ENCODE measurements around the gene SRRM3. TPM values are rescaled to one million over a fixed set of nuclear protein-coding genes. Genes with fewer than 3 reads are reported as not detected.
"Not testable (repeated sequence)": the region's sequence is repeated elsewhere in the genome, so short reads cannot be mapped to it uniquely, and the experiment has no call there.

The SRRM3 gene
- polyA plus RNA-seq, 2 donors = 10.4 to 23.6 TPM

DNA sequence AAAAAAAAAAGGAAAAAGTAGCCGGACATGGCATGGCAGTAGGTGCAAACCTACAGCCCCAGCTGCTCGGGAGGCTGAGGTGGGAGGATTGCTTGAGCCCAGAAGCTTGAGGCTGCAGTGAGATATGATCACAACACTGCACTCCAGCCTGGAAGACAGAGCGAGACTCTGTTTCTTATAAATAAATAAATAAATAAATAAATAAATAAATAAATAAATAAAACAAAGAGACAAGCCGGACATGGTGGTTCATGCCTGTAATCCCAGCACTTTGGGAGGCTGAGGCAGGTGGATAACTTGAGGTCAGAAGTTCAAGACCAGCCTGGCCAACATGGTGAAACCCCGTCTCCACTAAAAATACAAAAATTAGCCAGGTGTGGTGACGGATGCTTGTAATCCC lies 113.0 kb downstream of the SRRM3 start:
- H3K4me3 ChIP-seq (ENCODE audit: low read depth in 1 of 2, low read length in 2 of 2); H3K9me3 ChIP-seq (ENCODE audit: control insufficient read depth in 2 of 2, insufficient read depth in 1 of 2, low read depth in 1 of 2, low read length in 1 of 2); H3K27ac ChIP-seq (ENCODE audit: low read depth in 2 of 2, low read length in 1 of 2); H3K27me3 ChIP-seq (ENCODE audit: control insufficient read depth in 1 of 2, insufficient read depth in 2 of 2, low read length in 2 of 2); H3K36me3 ChIP-seq (ENCODE audit: control insufficient read depth in 2 of 2, insufficient read depth in 2 of 2, low read length in 1 of 2); H3K4me1 ChIP-seq (ENCODE audit: control insufficient read depth in 2 of 2, insufficient read depth in 2 of 2, low read length in 1 of 2): not testable (repeated sequence)
- 58 to 65% methylated on average over 6 of the region's 6 CpGs for WGBS, 2 donors

DNA sequence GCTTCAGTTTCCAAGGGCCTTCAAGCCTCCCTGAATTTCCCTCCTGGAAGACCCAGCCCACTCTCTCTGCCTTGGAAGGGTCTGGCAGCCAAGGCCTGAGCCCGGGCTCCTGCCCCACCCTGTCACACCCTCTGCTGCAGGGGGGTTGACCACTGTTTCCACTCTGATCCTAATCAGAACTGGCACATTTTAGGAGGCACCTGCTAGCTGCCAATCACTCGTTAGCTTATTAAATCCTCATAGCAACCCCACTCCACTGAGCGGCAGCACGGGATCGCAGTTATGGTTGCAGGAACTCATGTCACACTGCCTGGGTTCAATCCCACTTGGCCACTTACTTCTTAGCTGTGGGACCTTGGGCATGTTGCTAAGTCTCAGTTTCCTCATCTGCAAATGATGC lies 113.7 kb downstream of the SRRM3 start:
- H3K9me3 ChIP-seq (ENCODE audit: control insufficient read depth in 2 of 2, insufficient read depth in 1 of 2, low read depth in 1 of 2, low read length in 1 of 2) = no peaks in the 10 kb centered on the region
- no peaks in the 10 kb centered on the region for H3K36me3 ChIP-seq (ENCODE audit: control insufficient read depth in 2 of 2, insufficient read depth in 2 of 2, low read length in 1 of 2)
- H3K27me3 ChIP-seq (ENCODE audit: control insufficient read depth in 1 of 2, insufficient read depth in 2 of 2, low read length in 2 of 2) = no peaks in the 10 kb centered on the region
- H3K4me1 ChIP-seq (ENCODE audit: control insufficient read depth in 2 of 2, insufficient read depth in 2 of 2, low read length in 1 of 2) = peaks cover 0 to 4% of the 10 kb centered on the region in 2 donors
- no peak overlapping the region for H3K4me3 ChIP-seq (ENCODE audit: low read depth in 1 of 2, low read length in 2 of 2)
- H3K27ac ChIP-seq (ENCODE audit: low read depth in 2 of 2, low read length in 1 of 2) = no peak overlapping the region
- WGBS, 2 donors = 60 to 69% methylated on average over 5 of the region's 5 CpGs

DNA sequence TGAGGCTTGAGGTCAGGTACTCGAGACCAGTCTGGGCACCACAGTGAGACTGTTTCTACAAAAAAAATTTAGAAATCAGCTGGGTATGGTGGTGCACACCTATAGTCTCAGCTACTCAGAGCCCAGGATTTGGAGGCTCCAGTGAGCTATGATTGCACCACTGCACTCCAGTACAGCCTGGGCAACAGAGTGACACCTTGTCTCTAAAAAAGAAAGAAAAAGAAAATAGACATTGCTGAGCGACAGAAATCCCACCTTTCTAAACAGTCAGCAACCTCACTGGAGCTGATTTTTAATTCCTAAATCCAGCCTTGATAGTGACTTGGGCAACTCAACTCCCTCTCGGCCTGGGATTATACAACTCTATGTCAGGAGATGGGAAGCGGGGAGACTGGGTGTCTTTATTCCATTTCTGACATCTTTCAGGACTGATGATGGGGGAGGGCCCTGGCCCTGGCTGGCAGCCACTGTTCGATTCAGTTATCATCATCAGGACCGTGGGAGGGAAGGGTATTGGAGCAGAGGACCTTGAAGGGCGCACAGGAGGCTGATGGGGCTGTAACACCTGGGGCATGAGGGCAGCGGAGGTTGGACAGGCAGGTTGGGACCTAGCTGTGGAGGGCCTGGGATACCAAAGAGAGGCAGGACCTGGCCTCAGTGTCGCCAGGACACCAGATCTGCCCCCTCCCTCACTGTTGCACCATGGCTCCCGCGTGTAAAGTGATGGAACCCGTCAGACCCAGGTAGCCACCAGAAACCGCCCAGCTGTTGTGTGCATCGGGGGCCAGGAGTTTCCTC lies 115.5 kb downstream of the SRRM3 start:
- Histone ChIP-seq H3K4me1 (ENCODE audit: control insufficient read depth in 2 of 2, insufficient read depth in 2 of 2, low read length in 1 of 2) (peaks cover 0 to 4% of the 10 kb centered on the region in 2 donors), H3K27ac (ENCODE audit: low read depth in 2 of 2, low read length in 1 of 2) (peak overlapping the region; percentile 98)
- WGBS, 2 donors = 42 to 48% methylated on average over 14 of the region's 14 CpGs

DNA sequence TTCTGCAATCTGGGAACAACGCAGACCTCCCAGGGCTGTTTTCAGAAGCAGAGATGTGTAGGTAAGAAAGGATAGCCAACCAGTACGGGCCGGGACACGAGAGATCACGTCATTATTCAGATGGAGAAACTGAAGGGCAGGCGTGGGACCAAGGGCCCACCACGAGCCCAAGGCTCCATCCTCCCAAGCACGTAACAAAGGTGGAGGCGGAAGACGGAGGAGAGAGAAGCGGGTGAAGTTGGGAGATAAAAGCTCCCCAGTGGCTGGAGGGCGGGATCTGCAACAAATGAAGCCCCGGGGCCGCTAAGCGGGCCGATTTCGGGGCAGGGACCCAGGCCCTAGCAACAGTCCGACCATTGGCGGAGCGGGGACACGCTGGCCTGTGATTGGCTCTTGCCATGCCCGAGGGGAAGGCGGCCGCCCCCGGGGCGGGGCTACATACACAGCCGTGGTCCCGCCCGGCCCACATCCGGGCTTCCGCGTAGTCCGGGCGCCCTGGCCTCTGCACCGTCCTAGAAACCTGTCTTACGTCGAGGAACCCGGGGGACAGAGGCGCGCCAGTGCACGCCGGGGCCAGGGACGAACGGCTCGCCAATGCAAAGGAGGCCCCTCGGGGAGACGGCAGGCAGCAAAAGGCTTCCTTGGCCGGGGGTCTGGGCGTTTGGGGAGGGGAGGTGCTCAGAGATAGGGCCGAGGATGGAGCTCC lies 116.2 kb downstream of the SRRM3 start:
- WGBS, 2 donors = 0% methylated on average over 48 to 50 of the region's 50 CpGs
- Histone ChIP-seq H3K27me3 (ENCODE audit: control insufficient read depth in 1 of 2, insufficient read depth in 2 of 2, low read length in 2 of 2) (no peaks in the 10 kb centered on the region), H3K4me1 (ENCODE audit: control insufficient read depth in 2 of 2, insufficient read depth in 2 of 2, low read length in 1 of 2) (peaks cover 0 to 4% of the 10 kb centered on the region in 2 donors), H3K27ac (ENCODE audit: low read depth in 2 of 2, low read length in 1 of 2) (peak overlapping the region; percentile 98), H3K9me3 (ENCODE audit: control insufficient read depth in 2 of 2, insufficient read depth in 1 of 2, low read depth in 1 of 2, low read length in 1 of 2) (no peaks in the 10 kb centered on the region), H3K4me3 (ENCODE audit: low read depth in 1 of 2, low read length in 2 of 2) (peak overlapping the region; percentile 58 to 74), H3K36me3 (ENCODE audit: control insufficient read depth in 2 of 2, insufficient read depth in 2 of 2, low read length in 1 of 2) (no peaks in the 10 kb centered on the region)

More for the DNA sequence above, 115.5 kb downstream of the SRRM3 start:
- Histone ChIP-seq H3K36me3 (ENCODE audit: control insufficient read depth in 2 of 2, insufficient read depth in 2 of 2, low read length in 1 of 2) (no peaks in the 10 kb centered on the region), H3K4me3 (ENCODE audit: low read depth in 1 of 2, low read length in 2 of 2) (peak overlapping the region; percentile 58 to 74), H3K27me3 (ENCODE audit: control insufficient read depth in 1 of 2, insufficient read depth in 2 of 2, low read length in 2 of 2) (no peaks in the 10 kb centered on the region), H3K9me3 (ENCODE audit: control insufficient read depth in 2 of 2, insufficient read depth in 1 of 2, low read depth in 1 of 2, low read length in 1 of 2) (no peaks in the 10 kb centered on the region)

DNA sequence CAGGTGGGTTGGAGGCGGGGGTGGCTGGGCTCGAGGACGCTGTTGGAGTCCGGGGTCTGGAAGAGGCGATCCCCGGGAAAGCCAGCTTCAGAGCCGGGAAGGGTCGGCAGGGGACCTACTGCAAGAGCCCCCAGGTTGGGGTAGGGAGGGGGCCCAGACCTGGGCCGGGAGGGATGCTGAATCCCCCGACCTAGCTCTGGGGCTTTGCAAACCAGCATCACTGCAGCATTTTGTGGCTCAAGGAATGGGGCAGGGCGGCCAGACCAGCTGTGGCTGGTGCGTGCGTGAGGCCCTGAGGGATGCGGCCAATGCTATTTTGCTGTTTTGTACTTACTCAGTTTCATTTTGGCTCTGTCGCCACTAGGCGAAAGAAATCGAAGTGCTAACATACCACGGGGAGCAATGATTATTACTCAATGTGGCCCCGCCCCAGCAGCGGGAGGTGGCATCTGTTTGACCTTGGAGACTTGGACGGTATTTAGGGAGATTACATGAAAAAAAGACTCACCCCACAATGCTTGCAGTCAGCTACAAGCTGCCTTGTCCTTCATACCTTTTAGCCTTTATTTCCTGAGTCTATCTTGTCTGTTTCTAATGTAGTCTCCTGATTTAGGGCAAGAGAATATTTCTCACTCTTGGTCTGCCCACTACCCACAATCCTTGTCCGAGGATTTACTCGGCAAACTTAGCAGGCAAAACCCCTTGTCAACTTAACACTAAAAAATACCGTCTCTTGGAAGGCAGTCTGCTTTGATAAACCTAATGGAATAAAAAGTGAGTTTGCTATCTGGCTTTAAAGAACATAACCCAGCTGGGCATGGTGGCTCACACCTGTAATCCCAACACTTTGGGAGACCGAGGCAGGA lies 117.0 kb downstream of the SRRM3 start:
- Histone ChIP-seq H3K4me1 (ENCODE audit: control insufficient read depth in 2 of 2, insufficient read depth in 2 of 2, low read length in 1 of 2) (peaks cover 0 to 4% of the 10 kb centered on the region in 2 donors), H3K36me3 (ENCODE audit: control insufficient read depth in 2 of 2, insufficient read depth in 2 of 2, low read length in 1 of 2) (no peaks in the 10 kb centered on the region), H3K27me3 (ENCODE audit: control insufficient read depth in 1 of 2, insufficient read depth in 2 of 2, low read length in 2 of 2) (no peaks in the 10 kb centered on the region), H3K4me3 (ENCODE audit: low read depth in 1 of 2, low read length in 2 of 2) (peak overlapping the region; percentile 58 to 74), H3K27ac (ENCODE audit: low read depth in 2 of 2, low read length in 1 of 2) (peak overlapping the region; percentile 98), H3K9me3 (ENCODE audit: control insufficient read depth in 2 of 2, insufficient read depth in 1 of 2, low read depth in 1 of 2, low read length in 1 of 2) (no peaks in the 10 kb centered on the region)
- WGBS, 2 donors = 4 to 5% methylated on average over 25 of the region's 25 CpGs

DNA sequence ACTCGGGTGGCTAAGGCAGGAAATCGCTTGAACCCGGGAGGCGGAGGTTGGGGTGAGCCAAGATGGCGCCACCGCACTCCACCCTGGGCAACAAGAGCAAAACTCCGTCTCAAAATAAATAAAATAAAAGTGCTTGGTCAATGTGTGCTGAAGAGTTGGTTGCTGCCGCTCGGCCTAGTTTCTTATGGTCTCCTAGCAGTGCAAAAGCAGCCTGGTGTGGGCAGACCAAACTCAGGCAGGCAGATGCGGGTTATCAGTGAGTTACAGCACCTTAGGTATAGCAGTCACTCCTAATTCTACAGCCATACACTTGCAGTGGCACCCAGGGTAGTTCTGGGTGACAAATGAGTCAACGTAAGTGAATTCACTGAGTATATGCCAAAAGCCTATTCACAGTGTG lies 123.4 kb downstream of the SRRM3 start:
- no peak overlapping the region for H3K4me3 ChIP-seq (ENCODE audit: low read depth in 1 of 2, low read length in 2 of 2)
- peaks cover 15 to 18% of the 10 kb centered on the region in 2 donors for H3K36me3 ChIP-seq (ENCODE audit: control insufficient read depth in 2 of 2, insufficient read depth in 2 of 2, low read length in 1 of 2)
- H3K9me3 ChIP-seq (ENCODE audit: control insufficient read depth in 2 of 2, insufficient read depth in 1 of 2, low read depth in 1 of 2, low read length in 1 of 2) = no peaks in the 10 kb centered on the region
- H3K4me1 ChIP-seq (ENCODE audit: control insufficient read depth in 2 of 2, insufficient read depth in 2 of 2, low read length in 1 of 2) = no peaks in the 10 kb centered on the region
- H3K27me3 ChIP-seq (ENCODE audit: control insufficient read depth in 1 of 2, insufficient read depth in 2 of 2, low read length in 2 of 2) = no peaks in the 10 kb centered on the region
- WGBS, 2 donors = 95 to 96% methylated on average over 11 of the region's 11 CpGs
- no peak overlapping the region for H3K27ac ChIP-seq (ENCODE audit: low read depth in 2 of 2, low read length in 1 of 2)

DNA sequence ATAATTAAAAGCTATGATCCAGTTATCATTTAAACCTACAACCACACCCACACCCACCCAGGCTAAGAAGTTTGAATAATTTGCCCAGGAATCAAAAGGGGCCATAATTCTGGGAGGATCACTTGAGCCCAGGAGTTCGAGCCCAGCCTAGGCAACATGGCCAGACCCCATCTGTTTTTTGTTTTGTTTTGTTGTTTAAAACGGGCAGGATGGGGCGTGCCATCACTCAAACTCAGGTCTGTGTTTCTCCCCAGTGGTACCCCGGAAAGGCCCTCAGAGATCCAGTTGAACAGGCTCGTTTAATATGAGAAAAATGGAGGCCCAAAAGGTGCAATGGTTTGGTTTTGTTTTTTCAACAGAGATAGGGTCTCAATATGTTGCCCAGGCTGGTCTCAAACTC lies 124.1 kb downstream of the SRRM3 start:
- peaks cover 16 to 20% of the 10 kb centered on the region in 2 donors for H3K36me3 ChIP-seq (ENCODE audit: control insufficient read depth in 2 of 2, insufficient read depth in 2 of 2, low read length in 1 of 2)
- no peak overlapping the region for H3K4me3 ChIP-seq (ENCODE audit: low read depth in 1 of 2, low read length in 2 of 2)
- no peak overlapping the region for H3K27ac ChIP-seq (ENCODE audit: low read depth in 2 of 2, low read length in 1 of 2)
- no peaks in the 10 kb centered on the region for H3K4me1 ChIP-seq (ENCODE audit: control insufficient read depth in 2 of 2, insufficient read depth in 2 of 2, low read length in 1 of 2)
- no peaks in the 10 kb centered on the region for H3K9me3 ChIP-seq (ENCODE audit: control insufficient read depth in 2 of 2, insufficient read depth in 1 of 2, low read depth in 1 of 2, low read length in 1 of 2)
- WGBS, 2 donors = 84 to 87% methylated on average over 5 of the region's 5 CpGs
- no peaks in the 10 kb centered on the region for H3K27me3 ChIP-seq (ENCODE audit: control insufficient read depth in 1 of 2, insufficient read depth in 2 of 2, low read length in 2 of 2)

DNA sequence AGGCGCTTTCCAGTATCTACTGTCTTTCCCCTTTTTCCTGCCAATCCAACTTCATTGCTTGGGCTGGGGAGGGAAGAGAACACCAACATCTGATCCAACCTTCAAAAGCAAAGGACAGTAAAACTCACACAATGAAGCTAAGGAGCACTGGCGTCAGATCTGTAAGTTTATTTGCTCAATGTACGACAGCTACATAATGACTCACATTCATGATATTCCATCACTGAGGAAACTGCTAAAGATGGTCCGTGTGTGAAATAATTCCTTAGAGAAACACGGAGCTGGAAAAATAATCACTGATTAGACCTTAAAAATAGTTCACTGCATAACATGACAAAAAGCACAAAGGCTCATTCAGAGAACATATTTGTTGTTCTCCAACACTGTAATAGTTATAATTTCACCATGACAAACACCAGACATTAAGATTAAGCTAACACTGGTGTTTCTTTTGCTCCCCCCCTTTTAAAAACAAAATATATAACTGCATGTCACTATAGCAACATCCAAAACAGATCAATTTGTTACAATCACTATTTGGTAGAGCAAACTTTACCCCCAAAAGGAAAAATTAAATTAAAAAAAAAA lies 125.0 kb downstream of the SRRM3 start:
- Histone ChIP-seq H3K4me1 (ENCODE audit: control insufficient read depth in 2 of 2, insufficient read depth in 2 of 2, low read length in 1 of 2) (no peaks in the 10 kb centered on the region), H3K27me3 (ENCODE audit: control insufficient read depth in 1 of 2, insufficient read depth in 2 of 2, low read length in 2 of 2) (no peaks in the 10 kb centered on the region), H3K27ac (ENCODE audit: low read depth in 2 of 2, low read length in 1 of 2) (no peak overlapping the region), H3K36me3 (ENCODE audit: control insufficient read depth in 2 of 2, insufficient read depth in 2 of 2, low read length in 1 of 2) (peaks cover 16 to 20% of the 10 kb centered on the region in 2 donors), H3K4me3 (ENCODE audit: low read depth in 1 of 2, low read length in 2 of 2) (no peak overlapping the region), H3K9me3 (ENCODE audit: control insufficient read depth in 2 of 2, insufficient read depth in 1 of 2, low read depth in 1 of 2, low read length in 1 of 2) (no peaks in the 10 kb centered on the region)
- WGBS, 2 donors = 55 to 63% methylated on average over 5 of the region's 5 CpGs

DNA sequence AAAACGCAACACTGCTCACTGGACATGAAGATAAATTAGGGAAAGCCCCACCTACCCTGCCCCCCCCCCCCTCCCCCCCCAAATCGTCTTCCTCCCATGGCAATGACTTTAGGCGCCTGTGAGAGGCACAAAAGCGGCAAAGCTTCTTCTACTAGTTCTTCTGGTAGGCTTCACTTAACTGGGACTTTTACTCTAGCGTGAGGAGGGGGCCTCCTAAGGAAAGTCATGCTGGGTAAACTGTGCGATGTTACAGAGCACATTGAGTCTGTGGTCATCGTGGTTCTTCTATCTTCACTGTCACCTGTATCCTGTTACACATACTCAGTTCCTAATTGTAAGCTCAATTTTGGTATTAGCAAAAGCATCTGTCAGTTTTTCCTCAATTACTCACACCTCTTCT lies 125.9 kb downstream of the SRRM3 start:
- Histone ChIP-seq H3K9me3 (ENCODE audit: control insufficient read depth in 2 of 2, insufficient read depth in 1 of 2, low read depth in 1 of 2, low read length in 1 of 2) (no peaks in the 10 kb centered on the region), H3K36me3 (ENCODE audit: control insufficient read depth in 2 of 2, insufficient read depth in 2 of 2, low read length in 1 of 2) (peaks cover 16 to 23% of the 10 kb centered on the region in 2 donors), H3K4me3 (ENCODE audit: low read depth in 1 of 2, low read length in 2 of 2) (no peak overlapping the region), H3K27ac (ENCODE audit: low read depth in 2 of 2, low read length in 1 of 2) (no peak overlapping the region), H3K4me1 (ENCODE audit: control insufficient read depth in 2 of 2, insufficient read depth in 2 of 2, low read length in 1 of 2) (no peaks in the 10 kb centered on the region), H3K27me3 (ENCODE audit: control insufficient read depth in 1 of 2, insufficient read depth in 2 of 2, low read length in 2 of 2) (no peaks in the 10 kb centered on the region)
- WGBS, 2 donors = 43 to 48% methylated on average over 7 of the region's 7 CpGs
